OCI-LY7 (cell line): ENCODE measurements around the gene LRPAP1.

Experiments
- CTCF ChIP-seq: fragments of 200-600 bp; sonication (generic); conservative IDR thresholded peaks from 2 replicates; pipeline ENCODE4 v1.5.1; 2014; ENCODE audit warnings: mild to moderate bottlenecking, antibody characterized with exemption, low read length, moderate library complexity, mixed read lengths
- EZH2phosphoT487 ChIP-seq: fragments of 200-600 bp; sonication (generic); IDR thresholded peaks from 2 replicates; pipeline ENCODE4 v1.6.1; 2018; ENCODE audit warnings: low read depth, borderline replicate concordance, mild to moderate bottlenecking, mixed run types, antibody characterized with exemption, low read length, moderate library complexity, mixed read lengths

DNA sequence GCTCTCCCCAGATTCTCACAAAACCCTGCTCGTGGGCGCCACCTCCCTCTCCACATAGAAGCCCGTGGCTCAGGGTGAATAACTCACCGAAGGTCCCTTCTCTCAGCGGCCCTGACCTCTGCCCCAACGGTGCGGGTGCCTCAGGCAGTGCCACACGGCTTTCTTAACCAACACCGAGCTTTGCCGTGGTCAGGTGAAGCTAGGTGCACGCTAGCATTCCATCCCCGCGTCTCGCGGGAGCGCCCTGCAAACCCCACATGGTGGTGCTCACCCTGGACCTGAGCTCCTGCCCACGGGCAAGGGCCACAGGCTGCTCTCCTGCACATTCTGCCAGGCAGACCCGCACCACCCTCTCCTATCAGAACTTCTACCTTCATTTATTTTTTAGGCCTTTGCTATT lies 18.4 kb downstream of the LRPAP1 start:
- TF ChIP-seq CTCF, result no peak
- TF ChIP-seq EZH2phosphoT487, result no peak
